ENCODE measurements around the gene FAHD1.

FAHD1 gene

DNA sequence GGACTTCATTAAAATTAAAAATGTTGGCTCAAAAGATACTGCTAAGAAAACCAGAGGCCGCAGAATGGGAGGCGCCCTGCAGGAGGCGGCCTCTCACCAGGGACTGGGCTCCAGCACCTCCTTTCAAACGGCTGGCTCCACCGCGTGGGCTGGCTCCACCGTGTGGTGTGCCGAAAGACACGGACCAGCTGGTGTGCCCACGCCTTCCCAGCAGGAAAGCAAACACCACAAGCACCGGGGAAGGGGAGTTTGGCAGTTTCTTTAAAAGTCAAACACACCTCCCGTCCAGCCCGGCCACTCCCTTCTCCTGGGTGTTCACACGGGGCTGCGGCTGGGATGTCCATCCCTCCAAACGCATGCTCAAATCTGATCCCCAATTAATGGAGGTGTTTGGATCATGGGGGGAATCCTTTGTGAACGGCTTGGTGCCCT lies 14.3 kb upstream of the FAHD1 start (continued):
- TF ChIP-seq, protein P1, sequence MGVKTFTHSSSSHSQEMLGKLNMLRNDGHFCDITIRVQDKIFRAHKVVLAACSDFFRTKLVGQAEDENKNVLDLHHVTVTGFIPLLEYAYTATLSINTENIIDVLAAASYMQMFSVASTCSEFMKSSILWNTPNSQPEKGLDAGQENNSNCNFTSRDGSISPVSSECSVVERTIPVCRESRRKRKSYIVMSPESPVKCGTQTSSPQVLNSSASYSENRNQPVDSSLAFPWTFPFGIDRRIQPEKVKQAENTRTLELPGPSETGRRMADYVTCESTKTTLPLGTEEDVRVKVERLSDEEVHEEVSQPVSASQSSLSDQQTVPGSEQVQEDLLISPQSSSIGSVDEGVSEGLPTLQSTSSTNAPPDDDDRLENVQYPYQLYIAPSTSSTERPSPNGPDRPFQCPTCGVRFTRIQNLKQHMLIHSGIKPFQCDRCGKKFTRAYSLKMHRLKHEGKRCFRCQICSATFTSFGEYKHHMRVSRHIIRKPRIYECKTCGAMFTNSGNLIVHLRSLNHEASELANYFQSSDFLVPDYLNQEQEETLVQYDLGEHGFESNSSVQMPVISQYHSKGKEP (tag by site-specific recombination; IDR thresholded peaks at IDR 0.05): 0 out of 2 replicates have a peak, but pooled peaks have one; percentile 0
- TF ChIP-seq, protein P2, sequence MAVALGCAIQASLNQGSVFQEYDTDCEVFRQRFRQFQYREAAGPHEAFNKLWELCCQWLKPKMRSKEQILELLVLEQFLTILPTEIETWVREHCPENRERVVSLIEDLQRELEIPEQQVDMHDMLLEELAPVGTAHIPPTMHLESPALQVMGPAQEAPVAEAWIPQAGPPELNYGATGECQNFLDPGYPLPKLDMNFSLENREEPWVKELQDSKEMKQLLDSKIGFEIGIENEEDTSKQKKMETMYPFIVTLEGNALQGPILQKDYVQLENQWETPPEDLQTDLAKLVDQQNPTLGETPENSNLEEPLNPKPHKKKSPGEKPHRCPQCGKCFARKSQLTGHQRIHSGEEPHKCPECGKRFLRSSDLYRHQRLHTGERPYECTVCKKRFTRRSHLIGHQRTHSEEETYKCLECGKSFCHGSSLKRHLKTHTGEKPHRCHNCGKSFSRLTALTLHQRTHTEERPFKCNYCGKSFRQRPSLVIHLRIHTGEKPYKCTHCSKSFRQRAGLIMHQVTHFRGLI (tag by site-specific recombination; IDR thresholded peaks at IDR 0.05): peak; percentile 24; the same call in 1 of the 2 replicates
- no peak for TF ChIP-seq ZNF549 (tag by site-specific recombination; IDR thresholded peaks at IDR 0.05)
- peak; percentile 95 for TF ChIP-seq ZIC2 (tag by site-specific recombination; IDR thresholded peaks at IDR 0.05)
- TF ChIP-seq ZBTB26 (tag by site-specific recombination; optimal IDR thresholded peaks at IDR 0.05): no peak
- 0 out of 2 replicates have a peak, but pooled peaks have one; percentile 33 for TF ChIP-seq KLF9 (tag by site-specific recombination; IDR thresholded peaks at IDR 0.05; ENCODE audit: low read depth)
- no peak for TF ChIP-seq ZNF777 (tag by site-specific recombination; IDR thresholded peaks at IDR 0.05; ENCODE audit: borderline replicate concordance)
- peak; percentile 96 for TF ChIP-seq EGR2 (tag by site-specific recombination; IDR thresholded peaks at IDR 0.05; ENCODE audit: low read depth)
- 0 out of 2 replicates have a peak, but pooled peaks have one; percentile 44 for TF ChIP-seq IKZF3 (tag by site-specific recombination; IDR thresholded peaks at IDR 0.05)
- TF ChIP-seq, protein P3, sequence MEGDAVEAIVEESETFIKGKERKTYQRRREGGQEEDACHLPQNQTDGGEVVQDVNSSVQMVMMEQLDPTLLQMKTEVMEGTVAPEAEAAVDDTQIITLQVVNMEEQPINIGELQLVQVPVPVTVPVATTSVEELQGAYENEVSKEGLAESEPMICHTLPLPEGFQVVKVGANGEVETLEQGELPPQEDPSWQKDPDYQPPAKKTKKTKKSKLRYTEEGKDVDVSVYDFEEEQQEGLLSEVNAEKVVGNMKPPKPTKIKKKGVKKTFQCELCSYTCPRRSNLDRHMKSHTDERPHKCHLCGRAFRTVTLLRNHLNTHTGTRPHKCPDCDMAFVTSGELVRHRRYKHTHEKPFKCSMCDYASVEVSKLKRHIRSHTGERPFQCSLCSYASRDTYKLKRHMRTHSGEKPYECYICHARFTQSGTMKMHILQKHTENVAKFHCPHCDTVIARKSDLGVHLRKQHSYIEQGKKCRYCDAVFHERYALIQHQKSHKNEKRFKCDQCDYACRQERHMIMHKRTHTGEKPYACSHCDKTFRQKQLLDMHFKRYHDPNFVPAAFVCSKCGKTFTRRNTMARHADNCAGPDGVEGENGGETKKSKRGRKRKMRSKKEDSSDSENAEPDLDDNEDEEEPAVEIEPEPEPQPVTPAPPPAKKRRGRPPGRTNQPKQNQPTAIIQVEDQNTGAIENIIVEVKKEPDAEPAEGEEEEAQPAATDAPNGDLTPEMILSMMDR (tag by site-specific recombination; IDR thresholded peaks at IDR 0.05): peak; percentile 85
- 0 out of 2 replicates have a peak, but pooled peaks have one; percentile 44 for TF ChIP-seq SP7 (tag by site-specific recombination; IDR thresholded peaks at IDR 0.05)

- no peaks in the 10 kb centered on the region for H3K4me1 ChIP-seq (ENCODE audit: control insufficient read depth, insufficient read depth, low read length)
- H3K9me3 ChIP-seq (ENCODE audit: control insufficient read depth, insufficient read depth, low read depth, low read length): no peaks in the 10 kb centered on the region
- no peak overlapping the region for H3K27ac ChIP-seq (ENCODE audit: extremely low read depth, low read depth, low read length)
- ChIA-PET POLR2A (no interaction called here), CTCF (interaction anchor here (0.7 kb wide), 1 partner anchor 16 kb away, joined by 3 read pairs; no protein-coding TSS in a partner anchor)
- peaks cover 0 to 61% of the 10 kb centered on the region in 2 experiments; a peak in 2 of 3 replicates for H3K36me3 ChIP-seq (ENCODE audit: control insufficient read depth in 2 of 2, insufficient read depth in 1 of 2, low read length in 2 of 2)
- peak; percentile 52 for TF ChIP-seq PRDM10 (tag by site-specific recombination; IDR thresholded peaks at IDR 0.05)
- TF ChIP-seq ZNF404 (tag by site-specific recombination; IDR thresholded peaks at IDR 0.05): no peak
- no peak overlapping the region for H3K4me3 ChIP-seq (ENCODE audit: low read depth, low read length)
Measured at GRCh38 chr16:1815461-1815860, 11.5 kb upstream of the FAHD1 start.
